Measurements from ENCODE around the gene CLEC7A.

The CLEC7A gene

DNA sequence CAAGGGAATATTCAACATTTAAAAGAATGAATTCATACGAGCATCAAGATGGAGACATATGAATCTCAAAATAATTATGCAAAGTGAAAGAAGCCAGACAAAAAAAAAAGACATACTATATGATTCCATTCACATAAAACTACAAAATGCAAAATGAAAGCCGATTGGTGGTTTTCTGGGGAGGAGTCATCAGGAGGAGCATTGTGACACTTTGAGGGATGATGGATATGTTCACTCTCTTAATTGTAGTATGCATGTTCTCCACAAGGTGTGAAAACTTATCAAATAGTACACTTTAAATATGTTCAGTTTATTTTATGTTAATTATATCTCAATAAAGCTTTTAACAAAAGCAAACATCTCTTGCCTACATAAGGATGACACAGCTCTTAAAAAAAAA is 28.4 kb upstream of the CLEC7A start:
- Histone ChIP-seq H3K9me3 (ENCODE audit: control insufficient read depth, low read length) (no peaks in the 10 kb centered on the region), H3K79me2 (no peaks in the 10 kb centered on the region), H3K4me2 (ENCODE audit: low read length) (no peak overlapping the region), H3K4me3 (ENCODE audit: low read depth, low read length) (no peak overlapping the region), H3K9ac (no peak overlapping the region), H3K36me3 (ENCODE audit: control insufficient read depth, insufficient read depth, low read length) (no peaks in the 10 kb centered on the region), H3K27me3 (ENCODE audit: control insufficient read depth, insufficient read depth, low read length) (no peaks in the 10 kb centered on the region), H3K4me1 (no peaks in the 10 kb centered on the region), H2AFZ (no peak overlapping the region), H3K27ac (no peak overlapping the region)
- TF ChIP-seq CTCF (IDR thresholded peaks at IDR 0.05) = no peak

DNA sequence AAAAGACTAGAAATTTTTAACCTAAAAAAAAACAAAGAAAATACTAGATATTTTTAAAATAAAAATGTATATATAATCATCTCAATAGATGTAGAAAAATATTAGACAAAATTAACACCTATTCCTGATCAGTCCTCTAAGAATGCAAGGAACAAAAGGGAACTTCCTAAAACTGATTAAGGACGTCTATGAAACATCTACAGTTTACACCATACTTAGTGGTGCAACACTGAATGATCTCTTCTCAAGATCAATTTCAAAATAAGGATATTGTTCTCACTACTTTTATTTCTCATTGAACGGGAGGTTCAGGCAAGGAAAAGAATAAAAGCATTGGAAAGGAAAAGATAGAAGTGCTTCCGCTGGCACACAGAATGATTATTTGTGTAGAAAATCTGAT is 26.0 kb upstream of the CLEC7A start:
- H3K4me1 ChIP-seq = no peaks in the 10 kb centered on the region
- no peaks in the 10 kb centered on the region for H3K27me3 ChIP-seq (ENCODE audit: control insufficient read depth, insufficient read depth, low read length)
- no peak overlapping the region for H3K4me2 ChIP-seq (ENCODE audit: low read length)
- H3K4me3 ChIP-seq (ENCODE audit: low read depth, low read length) = no peak overlapping the region
- no peaks in the 10 kb centered on the region for H3K79me2 ChIP-seq
- H3K36me3 ChIP-seq (ENCODE audit: control insufficient read depth, insufficient read depth, low read length) = no peaks in the 10 kb centered on the region
- TF ChIP-seq CTCF (IDR thresholded peaks at IDR 0.05) = no peak
- no peak overlapping the region for H3K9ac ChIP-seq
- no peaks in the 10 kb centered on the region for H3K9me3 ChIP-seq (ENCODE audit: control insufficient read depth, low read length)
- no peak overlapping the region for H3K27ac ChIP-seq
- no peak overlapping the region for H2AFZ ChIP-seq

DNA sequence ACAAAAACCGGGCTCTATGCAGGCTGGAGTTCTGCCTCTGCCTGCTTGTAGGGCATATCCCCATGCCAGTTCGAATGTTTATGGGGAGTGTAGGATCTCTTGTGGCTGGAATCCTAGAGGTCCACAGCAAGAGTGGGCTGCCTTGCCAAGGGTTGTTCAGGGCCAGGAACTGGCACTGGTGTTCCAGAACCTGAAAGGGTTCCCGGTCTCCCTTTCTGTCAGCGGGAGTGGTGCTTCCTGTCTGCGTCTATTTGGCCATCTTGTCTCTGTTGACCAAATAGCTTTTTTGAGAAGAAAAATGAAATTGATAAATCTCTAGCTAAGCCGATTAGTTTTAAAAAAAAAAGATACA is 24.1 kb upstream of the CLEC7A start:
- Histone ChIP-seq H3K27me3 (ENCODE audit: control insufficient read depth, insufficient read depth, low read length) (no peaks in the 10 kb centered on the region), H3K9ac (no peak overlapping the region), H3K27ac (no peak overlapping the region), H2AFZ (peak overlapping the region; percentile 90), H3K4me2 (ENCODE audit: low read length) (peak overlapping the region; percentile 99), H3K79me2 (no peaks in the 10 kb centered on the region), H3K9me3 (ENCODE audit: control insufficient read depth, low read length) (no peaks in the 10 kb centered on the region), H3K4me3 (ENCODE audit: low read depth, low read length) (peak overlapping the region; percentile 62), H3K4me1 (no peaks in the 10 kb centered on the region), H3K36me3 (ENCODE audit: control insufficient read depth, insufficient read depth, low read length) (no peaks in the 10 kb centered on the region)
- no peak for TF ChIP-seq CTCF (IDR thresholded peaks at IDR 0.05)

DNA sequence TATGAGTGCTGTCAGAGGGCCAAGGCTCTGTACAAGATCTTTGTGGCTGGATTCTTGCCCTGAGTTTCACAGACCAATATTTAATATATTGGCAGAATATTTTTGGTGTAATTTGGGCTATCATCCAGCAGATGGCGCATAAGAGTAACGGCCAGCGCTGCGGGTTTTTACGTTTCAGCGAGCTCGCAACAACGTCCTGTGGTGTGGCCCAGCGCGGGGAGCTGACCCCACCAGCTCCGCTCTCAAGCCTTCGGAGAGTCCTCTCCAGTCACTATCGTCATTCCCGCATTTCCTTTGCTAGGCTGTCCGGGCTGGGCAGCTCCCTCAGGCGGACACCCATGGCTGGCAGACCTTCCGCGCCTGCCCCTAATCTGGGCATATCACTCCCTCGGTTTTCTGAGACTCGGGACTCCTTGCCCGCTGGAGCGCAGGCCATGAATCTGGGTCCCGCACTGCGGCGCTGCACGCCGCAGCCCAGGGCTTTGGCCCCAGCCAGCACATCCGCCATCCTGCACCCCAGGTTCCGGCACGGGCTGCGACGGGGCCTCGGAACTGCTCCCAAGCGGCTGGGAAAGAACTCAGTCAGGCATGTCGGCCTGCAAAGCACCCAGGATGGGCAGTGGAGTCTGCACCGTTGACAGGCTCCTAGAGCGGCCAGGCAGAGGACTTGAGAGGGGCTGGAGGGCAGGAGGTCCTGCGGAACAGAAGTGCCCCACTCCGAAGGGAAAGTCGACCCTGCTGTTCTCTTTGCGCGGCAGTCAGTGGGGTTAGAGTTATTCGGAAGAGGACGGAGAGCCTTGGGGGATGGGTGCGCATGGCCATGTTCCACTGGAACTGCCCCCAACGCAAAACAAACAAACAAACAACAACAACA is 23.5 kb upstream of the CLEC7A start:
- Histone ChIP-seq H3K9me3 (ENCODE audit: control insufficient read depth, low read length) (no peaks in the 10 kb centered on the region), H3K27ac (peak overlapping the region; percentile 42), H3K4me3 (ENCODE audit: low read depth, low read length) (peak overlapping the region; percentile 62), H3K9ac (no peak overlapping the region), H3K4me2 (ENCODE audit: low read length) (peak overlapping the region; percentile 99), H3K4me1 (no peaks in the 10 kb centered on the region), H3K27me3 (ENCODE audit: control insufficient read depth, insufficient read depth, low read length) (no peaks in the 10 kb centered on the region), H2AFZ (peak overlapping the region; percentile 90), H3K79me2 (no peaks in the 10 kb centered on the region), H3K36me3 (ENCODE audit: control insufficient read depth, insufficient read depth, low read length) (no peaks in the 10 kb centered on the region)
- peak; percentile 88 for TF ChIP-seq CTCF (IDR thresholded peaks at IDR 0.05)

DNA sequence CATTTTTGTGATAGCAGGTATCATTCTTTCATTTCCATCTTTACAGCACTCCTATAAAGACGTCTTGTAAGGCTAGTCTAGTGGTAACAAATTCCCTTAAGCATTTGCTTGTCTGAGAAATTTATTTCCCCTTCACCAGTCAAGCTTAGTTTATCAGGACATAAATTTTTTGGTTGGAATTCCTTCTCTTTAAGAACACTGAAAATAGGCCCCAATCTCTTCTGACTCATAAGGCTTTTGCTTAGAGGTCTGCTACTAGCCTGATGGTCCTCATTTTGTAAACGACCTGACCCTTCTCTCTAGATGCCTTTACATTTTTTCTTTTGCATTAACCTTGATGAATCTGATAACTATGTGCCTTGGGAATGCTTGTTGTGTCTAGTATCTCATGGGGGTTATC is 21.6 kb upstream of the CLEC7A start:
- Histone ChIP-seq H3K9ac (no peak overlapping the region), H3K4me1 (no peaks in the 10 kb centered on the region), H3K4me3 (ENCODE audit: low read depth, low read length) (no peak overlapping the region), H3K27ac (no peak overlapping the region), H2AFZ (no peak overlapping the region), H3K9me3 (ENCODE audit: control insufficient read depth, low read length) (no peaks in the 10 kb centered on the region), H3K4me2 (ENCODE audit: low read length) (no peak overlapping the region), H3K36me3 (ENCODE audit: control insufficient read depth, insufficient read depth, low read length) (no peaks in the 10 kb centered on the region), H3K27me3 (ENCODE audit: control insufficient read depth, insufficient read depth, low read length) (no peaks in the 10 kb centered on the region), H3K79me2 (no peaks in the 10 kb centered on the region)
- no peak for TF ChIP-seq CTCF (IDR thresholded peaks at IDR 0.05)
